Tibial nerve (tissue), 4 donors: Measurements from ENCODE around the gene SLC35D1.

Source experiments
- EP300 ChIP-seq, 2 donors: sonication (generic); formaldehyde crosslinking; IDR thresholded peaks; one replicate each; pipeline ENCODE4 v1.6.1; 2017; ENCODE audit warnings: antibody characterized with exemption in 2 of 2, mild to moderate bottlenecking in 1 of 2
- POLR2A ChIP-seq, 2 donors: fragments of 450-650 bp; IDR thresholded peaks; one replicate each; pipeline ENCODE4 v1.6.1; 2017; ENCODE audit warnings: antibody characterized with exemption in 2 of 2, mild to moderate bottlenecking in 2 of 2, moderate library complexity in 2 of 2
- TF ChIP-seq, protein P1 (sequence below), 5 experiments: fragments of 200-600 bp in 3 of 5; fragments of 450-650 bp in 2 of 5; sonication (generic) in 3 of 5; IDR thresholded peaks; one replicate each; pipeline ENCODE4 v1.5.1; 2016 to 2019; ENCODE audit warnings: antibody characterized with exemption in 5 of 5, mild to moderate bottlenecking in 3 of 5, moderate library complexity in 2 of 5

GRCh38 chr1:67029472-67029871 is 24.5 kb downstream of the SLC35D1 start:
- TF ChIP-seq, protein P1, sequence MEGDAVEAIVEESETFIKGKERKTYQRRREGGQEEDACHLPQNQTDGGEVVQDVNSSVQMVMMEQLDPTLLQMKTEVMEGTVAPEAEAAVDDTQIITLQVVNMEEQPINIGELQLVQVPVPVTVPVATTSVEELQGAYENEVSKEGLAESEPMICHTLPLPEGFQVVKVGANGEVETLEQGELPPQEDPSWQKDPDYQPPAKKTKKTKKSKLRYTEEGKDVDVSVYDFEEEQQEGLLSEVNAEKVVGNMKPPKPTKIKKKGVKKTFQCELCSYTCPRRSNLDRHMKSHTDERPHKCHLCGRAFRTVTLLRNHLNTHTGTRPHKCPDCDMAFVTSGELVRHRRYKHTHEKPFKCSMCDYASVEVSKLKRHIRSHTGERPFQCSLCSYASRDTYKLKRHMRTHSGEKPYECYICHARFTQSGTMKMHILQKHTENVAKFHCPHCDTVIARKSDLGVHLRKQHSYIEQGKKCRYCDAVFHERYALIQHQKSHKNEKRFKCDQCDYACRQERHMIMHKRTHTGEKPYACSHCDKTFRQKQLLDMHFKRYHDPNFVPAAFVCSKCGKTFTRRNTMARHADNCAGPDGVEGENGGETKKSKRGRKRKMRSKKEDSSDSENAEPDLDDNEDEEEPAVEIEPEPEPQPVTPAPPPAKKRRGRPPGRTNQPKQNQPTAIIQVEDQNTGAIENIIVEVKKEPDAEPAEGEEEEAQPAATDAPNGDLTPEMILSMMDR (IDR thresholded peaks at IDR 0.05): no peak
- TF ChIP-seq POLR2A (IDR thresholded peaks at IDR 0.05) (no peak), EP300 (IDR thresholded peaks at IDR 0.05) (no peak)
